ENCODE data around the gene BRD7. TPM values are rescaled to one million over a fixed set of nuclear protein-coding genes. Genes with fewer than 3 reads are reported as not detected.

Gene BRD7
- total RNA-seq, 3 donors from 2014 or later, result 50.8 to 79.6 (median 56.1) TPM

DNA sequence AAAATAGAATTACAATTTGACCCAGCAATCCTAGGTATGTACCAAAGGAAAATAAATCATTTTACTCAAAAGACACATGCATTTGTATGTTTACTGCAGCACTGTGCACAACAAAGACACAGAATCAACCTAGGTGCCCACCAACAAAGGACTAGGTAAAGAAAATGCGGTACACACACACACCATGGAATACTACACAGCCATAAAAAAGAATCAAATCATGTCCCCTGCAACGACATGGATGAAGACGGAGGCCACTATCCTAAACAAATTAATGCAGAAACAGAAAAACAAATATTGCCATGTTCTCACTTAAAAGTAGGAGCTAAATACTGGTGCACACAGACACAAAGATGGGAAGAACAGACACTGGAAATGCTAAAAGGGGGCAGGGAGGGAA is 36.2 kb downstream of the BRD7 start:
- no peaks in the 10 kb centered on the region for H3K9me3 ChIP-seq
- H3K4me1 ChIP-seq (ENCODE audit: low read depth), result no peaks in the 10 kb centered on the region
- no peak overlapping the region for H3K4me3 ChIP-seq
- intact Hi-C loops (cut with DNase I, micrococcal nuclease), result no loop called here
- DNase-seq (no peak), ATAC-seq (no peak)
- TF ChIP-seq, protein P1, sequence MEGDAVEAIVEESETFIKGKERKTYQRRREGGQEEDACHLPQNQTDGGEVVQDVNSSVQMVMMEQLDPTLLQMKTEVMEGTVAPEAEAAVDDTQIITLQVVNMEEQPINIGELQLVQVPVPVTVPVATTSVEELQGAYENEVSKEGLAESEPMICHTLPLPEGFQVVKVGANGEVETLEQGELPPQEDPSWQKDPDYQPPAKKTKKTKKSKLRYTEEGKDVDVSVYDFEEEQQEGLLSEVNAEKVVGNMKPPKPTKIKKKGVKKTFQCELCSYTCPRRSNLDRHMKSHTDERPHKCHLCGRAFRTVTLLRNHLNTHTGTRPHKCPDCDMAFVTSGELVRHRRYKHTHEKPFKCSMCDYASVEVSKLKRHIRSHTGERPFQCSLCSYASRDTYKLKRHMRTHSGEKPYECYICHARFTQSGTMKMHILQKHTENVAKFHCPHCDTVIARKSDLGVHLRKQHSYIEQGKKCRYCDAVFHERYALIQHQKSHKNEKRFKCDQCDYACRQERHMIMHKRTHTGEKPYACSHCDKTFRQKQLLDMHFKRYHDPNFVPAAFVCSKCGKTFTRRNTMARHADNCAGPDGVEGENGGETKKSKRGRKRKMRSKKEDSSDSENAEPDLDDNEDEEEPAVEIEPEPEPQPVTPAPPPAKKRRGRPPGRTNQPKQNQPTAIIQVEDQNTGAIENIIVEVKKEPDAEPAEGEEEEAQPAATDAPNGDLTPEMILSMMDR (IDR thresholded peaks at IDR 0.05), result no peak
- H3K36me3 ChIP-seq (ENCODE audit: low read depth), result no peaks in the 10 kb centered on the region

DNA sequence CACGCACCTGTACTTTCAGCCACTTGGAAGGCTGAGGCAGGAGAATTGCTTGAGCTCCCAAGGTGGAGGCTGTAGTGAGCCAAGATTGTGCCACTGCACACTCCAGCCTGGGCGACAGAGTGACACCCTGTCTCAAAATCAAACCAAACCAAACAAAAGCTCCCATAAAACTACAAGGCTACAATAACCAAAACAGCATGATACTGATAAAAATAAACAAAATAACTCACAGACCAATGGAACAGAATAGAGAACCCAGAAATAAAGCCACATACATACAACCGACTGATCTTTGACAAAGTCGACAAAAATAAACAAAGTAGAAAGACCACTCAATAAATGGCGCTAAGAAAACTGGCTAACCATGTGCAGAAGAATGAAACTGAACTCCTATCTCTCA is 37.2 kb downstream of the BRD7 start:
- Histone ChIP-seq H3K9me3 (no peaks in the 10 kb centered on the region), H3K36me3 (ENCODE audit: low read depth) (no peaks in the 10 kb centered on the region), H3K4me3 (no peak overlapping the region), H3K4me1 (ENCODE audit: low read depth) (no peaks in the 10 kb centered on the region)
- intact Hi-C loops (cut with DNase I, micrococcal nuclease), result no loop called here
- ATAC-seq (no peak), DNase-seq (no peak)
- TF ChIP-seq, protein P1 (IDR thresholded peaks at IDR 0.05), result no peak

- no peak for DNase-seq
- intact Hi-C loops (cut with DNase I, micrococcal nuclease), result no loop called here
- H3K9me3 ChIP-seq, result no peaks in the 10 kb centered on the region
- no peaks in the 10 kb centered on the region for H3K4me1 ChIP-seq (ENCODE audit: low read depth)
- H3K36me3 ChIP-seq (ENCODE audit: low read depth), result no peaks in the 10 kb centered on the region
- H3K4me3 ChIP-seq, result no peak overlapping the region
- no peak for ATAC-seq
- TF ChIP-seq, protein P1 (IDR thresholded peaks at IDR 0.05), result no peak
Measured at GRCh38 chr16:50329446-50330189, 39.2 kb downstream of the BRD7 start.

- Histone ChIP-seq H3K4me1 (ENCODE audit: low read depth) (no peaks in the 10 kb centered on the region), H3K9me3 (no peaks in the 10 kb centered on the region), H3K36me3 (ENCODE audit: low read depth) (no peaks in the 10 kb centered on the region), H3K4me3 (no peak overlapping the region)
- intact Hi-C loops (cut with DNase I, micrococcal nuclease), result no loop called here
- ATAC-seq, result peak; percentile 79
- peak in 1 of 3 donors; percentile 66 for DNase-seq
- TF ChIP-seq, protein P1 (IDR thresholded peaks at IDR 0.05), result no peak
Measured at GRCh38 chr16:50326835-50327465, 41.8 kb downstream of the BRD7 start.

DNA sequence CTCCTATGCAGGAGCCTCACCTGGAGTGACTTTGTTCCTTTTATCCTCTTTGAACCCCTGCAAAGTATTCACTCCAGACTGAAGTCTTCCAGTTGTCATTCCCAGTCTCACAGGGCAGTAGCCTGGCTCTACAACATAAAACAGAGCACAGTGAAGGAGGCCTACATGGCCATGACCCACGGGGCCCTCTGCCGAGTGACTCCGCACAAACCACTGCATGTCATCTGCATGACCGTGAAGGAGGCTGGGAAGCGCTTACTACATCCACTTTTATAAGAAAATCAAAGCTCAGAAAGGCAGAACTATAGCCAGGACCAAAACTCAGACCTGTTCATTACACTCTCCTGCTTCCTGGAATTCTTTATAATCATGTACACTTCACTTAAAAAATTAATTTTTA is 42.5 kb downstream of the BRD7 start:
- Histone ChIP-seq H3K36me3 (ENCODE audit: low read depth) (no peaks in the 10 kb centered on the region), H3K4me1 (ENCODE audit: low read depth) (no peaks in the 10 kb centered on the region), H3K9me3 (no peaks in the 10 kb centered on the region), H3K4me3 (no peak overlapping the region)
- intact Hi-C loops (cut with DNase I, micrococcal nuclease), result no loop called here
- DNase-seq (no peak), ATAC-seq (no peak)
- TF ChIP-seq, protein P1 (IDR thresholded peaks at IDR 0.05), result no peak
